Superior temporal gyrus (tissue), 1 donor: ENCODE data around the gene SUPT20H.

Source experiments
- DNase-seq: peaks from one replicate; pipeline ENCODE4 v3.0.0-alpha.2; 2016; ENCODE audit errors: extremely low spot score

Gene SUPT20H

GRCh38 chr13:37058910-37059847, at the start of gene SUPT20H:
Gene SUPT20H (minus strand): TSS chr13:37059688. CDS start chr13:37051490, 8,198 bp downstream.
- peak; percentile 85 for DNase-seq

- DNase-seq = peak; percentile 94
These were observed 49.7 kb upstream of the SUPT20H start for GRCh38 chr13:37109051-37109678.

GRCh38 chr13:37107868-37108267, 48.4 kb upstream of the SUPT20H start:
- DNase-seq = no peak

GRCh38 chr13:37107456-37107855, 48.0 kb upstream of the SUPT20H start:
- no peak for DNase-seq

GRCh38 chr13:37106642-37107041, 47.2 kb upstream of the SUPT20H start:
- DNase-seq = no peak

GRCh38 chr13:37105251-37105714, 45.8 kb upstream of the SUPT20H start, which contains the start of gene CSNK1A1L:
Gene CSNK1A1L (minus strand): TSS chr13:37105664. CDS start chr13:37105256, 408 bp downstream.
- no peak for DNase-seq

- DNase-seq = no peak
These were observed 43.4 kb upstream of the SUPT20H start for GRCh38 chr13:37102896-37103295.

- DNase-seq = no peak
These were observed 41.7 kb upstream of the SUPT20H start for GRCh38 chr13:37101201-37101600.

GRCh38 chr13:37100731-37101130, 41.2 kb upstream of the SUPT20H start:
- no peak for DNase-seq

- no peak for DNase-seq
These were observed 37.6 kb upstream of the SUPT20H start for GRCh38 chr13:37097076-37097475.

- DNase-seq = no peak
These were observed 35.4 kb upstream of the SUPT20H start for GRCh38 chr13:37094840-37095239.

- DNase-seq = no peak
These were observed 34.6 kb upstream of the SUPT20H start for GRCh38 chr13:37094099-37094498.

- DNase-seq = no peak
These were observed 32.3 kb upstream of the SUPT20H start for GRCh38 chr13:37091835-37092234.

- no peak for DNase-seq
These were observed 31.4 kb upstream of the SUPT20H start for GRCh38 chr13:37090912-37091311.

- no peak for DNase-seq
These were observed 30.0 kb upstream of the SUPT20H start for GRCh38 chr13:37089495-37089894.

- DNase-seq = no peak
These were observed 28.0 kb upstream of the SUPT20H start for GRCh38 chr13:37087486-37087885.

GRCh38 chr13:37085606-37086005, 26.1 kb upstream of the SUPT20H start:
- no peak for DNase-seq

- no peak for DNase-seq
These were observed 17.3 kb upstream of the SUPT20H start for GRCh38 chr13:37076818-37077217.

- DNase-seq = no peak
These were observed 15.7 kb upstream of the SUPT20H start for GRCh38 chr13:37075164-37075563.

GRCh38 chr13:37074703-37075102, 15.2 kb upstream of the SUPT20H start:
- peak; percentile 59 for DNase-seq

GRCh38 chr13:37072024-37072423, 12.5 kb upstream of the SUPT20H start:
- no peak for DNase-seq

GRCh38 chr13:37070956-37071355, 11.5 kb upstream of the SUPT20H start:
- DNase-seq = no peak
